H9 (cell line): ENCODE measurements around the gene SEMA5A. TPM values are rescaled to one million over a fixed set of nuclear protein-coding genes. Genes with fewer than 3 reads are reported as not detected.

Experiments
- DNase-seq: peaks from one replicate; pipeline ENCODE4 v3.0.0-alpha.2; 2017
- H2AFZ ChIP-seq: one replicate; pipeline ENCODE4 v1.6.1; 2013; ENCODE audit warnings: mild to moderate bottlenecking, low read length, control low read depth, moderate library complexity
- H2AK5ac ChIP-seq: 2 replicates; pipeline ENCODE4 v1.6.1; 2013; ENCODE audit warnings: low read length, control low read depth, mixed read lengths; ENCODE audit not compliant: insufficient read length
- H2BK120ac ChIP-seq: one replicate; pipeline ENCODE4 v1.6.1; 2013; ENCODE audit warnings: low read depth, mild to moderate bottlenecking, low read length, control low read depth, inconsistent platforms; ENCODE audit not compliant: poor library complexity, severe bottlenecking
- H2BK12ac ChIP-seq: 2 replicates; pipeline ENCODE4 v1.6.1; 2013; ENCODE audit warnings: low read length, control low read depth, mixed read lengths, low read depth; ENCODE audit not compliant: insufficient read length
- H2BK15ac ChIP-seq: 2 replicates; pipeline ENCODE4 v1.6.1; 2013; ENCODE audit warnings: low read depth, low read length, control low read depth
- H2BK20ac ChIP-seq: one replicate; pipeline ENCODE4 v1.6.1; 2013; ENCODE audit warnings: low read depth, mild to moderate bottlenecking, low read length, control low read depth, inconsistent platforms; ENCODE audit not compliant: poor library complexity, severe bottlenecking
- H2BK5ac ChIP-seq: 2 replicates; pipeline ENCODE4 v1.6.1; 2013; ENCODE audit warnings: low read length, control low read depth, mixed read lengths; ENCODE audit not compliant: insufficient read length
- H3K14ac ChIP-seq: 2 replicates; pipeline ENCODE4 v1.6.1; 2013; ENCODE audit warnings: low read length, control low read depth; ENCODE audit not compliant: insufficient read depth
- H3K18ac ChIP-seq: 2 replicates; pipeline ENCODE4 v1.6.1; 2013; ENCODE audit warnings: low read depth, mild to moderate bottlenecking, mixed read lengths, low read length, control low read depth; ENCODE audit not compliant: insufficient read length
- H3K23ac ChIP-seq: 2 replicates; pipeline ENCODE4 v1.6.1; 2013; ENCODE audit warnings: low read length, control low read depth, mixed read lengths, low read depth; ENCODE audit not compliant: insufficient read length
- H3K23me2 ChIP-seq: 2 replicates; pipeline ENCODE4 v1.6.1; 2013; ENCODE audit warnings: low read depth, mild to moderate bottlenecking, mixed read lengths, low read length, control low read depth; ENCODE audit not compliant: insufficient read length, poor library complexity, severe bottlenecking
- H3K27ac ChIP-seq: 2 replicates; pipeline ENCODE4 v1.5.1; 2013; ENCODE audit warnings: low read length, control low read depth, mixed read lengths, low read depth; ENCODE audit not compliant: insufficient read length
- H3K27me3 ChIP-seq: 2 replicates; pipeline ENCODE4 v1.6.1; 2013; ENCODE audit warnings: low read length, control low read depth, inconsistent platforms; ENCODE audit not compliant: insufficient read depth
- H3K4ac ChIP-seq: 2 replicates; pipeline ENCODE4 v1.6.1; 2013; ENCODE audit warnings: low read depth, mild to moderate bottlenecking, control low read depth, inconsistent platforms, low read length, moderate library complexity
- H3K4me1 ChIP-seq: 2 replicates; pipeline ENCODE4 v1.6.1; 2013; ENCODE audit warnings: low read length, control low read depth, inconsistent platforms; ENCODE audit not compliant: insufficient read depth
- H3K4me2 ChIP-seq: 2 replicates; pipeline ENCODE4 v1.6.1; 2013; ENCODE audit warnings: low read length, control low read depth, mixed read lengths; ENCODE audit not compliant: insufficient read length, insufficient read depth
- H3K56ac ChIP-seq: 2 replicates; pipeline ENCODE4 v1.6.1; 2013; ENCODE audit warnings: low read depth, mild to moderate bottlenecking, mixed read lengths, low read length, control low read depth; ENCODE audit not compliant: insufficient read length
- H3K79me1 ChIP-seq: 2 replicates; pipeline ENCODE4 v1.6.1; 2013; ENCODE audit warnings: low read depth, mild to moderate bottlenecking, moderate library complexity, low read length, control low read depth, inconsistent platforms; ENCODE audit not compliant: insufficient read depth, poor library complexity, severe bottlenecking
- H3K79me2 ChIP-seq: 2 replicates; pipeline ENCODE4 v1.6.1; 2013; ENCODE audit warnings: low read length, control low read depth, inconsistent platforms; ENCODE audit not compliant: insufficient read depth
- H3K9ac ChIP-seq: 2 replicates; pipeline ENCODE4 v1.6.1; 2013; ENCODE audit warnings: low read length, control low read depth, mixed read lengths; ENCODE audit not compliant: insufficient read length; ENCODE audit errors: extremely low read depth
- H3K9me3 ChIP-seq: one replicate; pipeline ENCODE4 v1.6.1; 2013; ENCODE audit warnings: low read depth, low read length, inconsistent platforms; ENCODE audit not compliant: control insufficient read depth
- H3T11ph ChIP-seq: one replicate; pipeline ENCODE4 v1.6.1; 2013; ENCODE audit warnings: mild to moderate bottlenecking, low read length, control low read depth, inconsistent platforms
- H4K20me1 ChIP-seq: one replicate; pipeline ENCODE4 v1.6.1; 2013; ENCODE audit not compliant: control insufficient read depth, insufficient read length, insufficient read depth
- H4K5ac ChIP-seq: 2 replicates; pipeline ENCODE4 v1.6.1; 2013; ENCODE audit warnings: low read depth, mild to moderate bottlenecking, mixed read lengths, low read length, control low read depth; ENCODE audit not compliant: insufficient read length
- H4K8ac ChIP-seq: replicated peaks from 2 replicates; pipeline ENCODE4 v1.6.1; 2013; ENCODE audit warnings: low read length, control low read depth, mixed read lengths, low read depth; ENCODE audit not compliant: insufficient read length
- H4K91ac ChIP-seq: 2 replicates; pipeline ENCODE4 v1.6.1; 2013; ENCODE audit warnings: low read depth, mild to moderate bottlenecking, moderate library complexity, mixed read lengths, low read length, control low read depth; ENCODE audit not compliant: insufficient read length
- H3K27ac Mint-ChIP-seq, 3 experiments: 2 replicates in 2 of 3; 3 replicates in 1 of 3; pipeline ENCODE4 v1.8.0; 2020 to 2021; ENCODE audit warnings: mixed read lengths in 3 of 3, mild to moderate bottlenecking in 1 of 3, moderate library complexity in 1 of 3
- H3K27me3 Mint-ChIP-seq: 2 replicates; pipeline ENCODE4 v1.8.0; 2021; ENCODE audit warnings: low read depth, mild to moderate bottlenecking, moderate library complexity, mixed read lengths
- H3K36me3 Mint-ChIP-seq, 3 experiments: 2 replicates in 2 of 3; 3 replicates in 1 of 3; pipeline ENCODE4 v1.8.0; 2020 to 2021; ENCODE audit warnings: low read depth in 3 of 3, mixed read lengths in 3 of 3; ENCODE audit not compliant: insufficient read depth in 1 of 3
- H3K4me1 Mint-ChIP-seq, 2 experiments: 2 replicates each; pipeline ENCODE4 v1.8.0; 2020; ENCODE audit warnings: mixed read lengths in 2 of 2
- H3K4me3 Mint-ChIP-seq, 2 experiments: 2 replicates in 1 of 2; 3 replicates in 1 of 2; pipeline ENCODE4 v1.8.0; 2020 to 2021; ENCODE audit warnings: mild to moderate bottlenecking in 2 of 2, mixed read lengths in 2 of 2, moderate library complexity in 1 of 2
- H3K9me3 Mint-ChIP-seq, 2 experiments: 2 replicates in 1 of 2; 3 replicates in 1 of 2; pipeline ENCODE4 v1.8.0; 2020; ENCODE audit warnings: mild to moderate bottlenecking in 2 of 2, mixed read lengths in 2 of 2, moderate library complexity in 1 of 2
- CTCF ChIP-seq: fragments of 200-600 bp; sonication (generic); conservative IDR thresholded peaks from 3 replicates; pipeline ENCODE4 v1.8.0; 2021; ENCODE audit warnings: antibody characterized with exemption, mild to moderate bottlenecking
- WGBS: extraction: QIAGEN DNeasy Blood & Tissue Kit; methylation state at CpG from one replicate; pipeline ENCODE4 v1.1.7; 2013; ENCODE audit warnings: missing lambda C conversion rate, low lambda C conversion rate, mixed read lengths; ENCODE audit not compliant: insufficient read length; ENCODE audit errors: extremely low coverage; 5-methylcytosine and 5-hydroxymethylcytosine counted together
- total RNA-seq: library from RNA; stranded (reverse); gene quantifications from 2 replicates; pipeline ENCODE4 v1.2.1, GENCODE V29; 2021

Gene SEMA5A
- total RNA-seq, 1 experiment from 2014 or later: 4.3 TPM

GRCh38 chr5:9054821-9055589, 490.9 kb downstream of the SEMA5A start:
- no peak overlapping the region for H3T11ph ChIP-seq
- WGBS: no CpG with 5 or more reads among the region's 3 CpGs
- H3K18ac ChIP-seq: no peak overlapping the region
- H2BK120ac ChIP-seq: no peak overlapping the region
- Mint-ChIP-seq H3K4me3 (no peak overlapping the region), H3K4me1 (no peaks in the 10 kb centered on the region), H3K27me3 (no peaks in the 10 kb centered on the region), H3K27ac (no peak overlapping the region), H3K9me3 (no peaks in the 10 kb centered on the region), H3K36me3 (peaks cover 0 to 4% (median 2%) of the 10 kb centered on the region in 3 experiments; a peak in 1 of 7 replicates)
- no peak overlapping the region for H2BK15ac ChIP-seq
- no peak overlapping the region for H4K5ac ChIP-seq
- no peak overlapping the region for H3K14ac ChIP-seq
- no peak overlapping the region for H2BK20ac ChIP-seq
- no peak overlapping the region for H3K23ac ChIP-seq
- no peak overlapping the region for H3K4ac ChIP-seq
- H3K4me2 ChIP-seq: no peak overlapping the region
- no peak overlapping the region for H3K27ac ChIP-seq
- H2BK5ac ChIP-seq: no peak overlapping the region
- TF ChIP-seq CTCF: no peak
- no peaks in the 10 kb centered on the region for H3K27me3 ChIP-seq
- no peaks in the 10 kb centered on the region for H3K23me2 ChIP-seq
- no peak overlapping the region for H3K9ac ChIP-seq
- H3K9me3 ChIP-seq: no peaks in the 10 kb centered on the region
- H3K4me1 ChIP-seq: no peaks in the 10 kb centered on the region
- no peaks in the 10 kb centered on the region for H3K79me1 ChIP-seq
- H4K8ac ChIP-seq: no peak overlapping the region
- DNase-seq: no peak
- H2AFZ ChIP-seq: no peak overlapping the region
- no peak overlapping the region for H4K91ac ChIP-seq
- no peaks in the 10 kb centered on the region for H3K79me2 ChIP-seq
- no peaks in the 10 kb centered on the region for H4K20me1 ChIP-seq
- no peak overlapping the region for H3K56ac ChIP-seq
- no peak overlapping the region for H2AK5ac ChIP-seq
- H2BK12ac ChIP-seq: no peak overlapping the region
